ENCODE measurements around the gene NANOS1.

NANOS1 gene

DNA sequence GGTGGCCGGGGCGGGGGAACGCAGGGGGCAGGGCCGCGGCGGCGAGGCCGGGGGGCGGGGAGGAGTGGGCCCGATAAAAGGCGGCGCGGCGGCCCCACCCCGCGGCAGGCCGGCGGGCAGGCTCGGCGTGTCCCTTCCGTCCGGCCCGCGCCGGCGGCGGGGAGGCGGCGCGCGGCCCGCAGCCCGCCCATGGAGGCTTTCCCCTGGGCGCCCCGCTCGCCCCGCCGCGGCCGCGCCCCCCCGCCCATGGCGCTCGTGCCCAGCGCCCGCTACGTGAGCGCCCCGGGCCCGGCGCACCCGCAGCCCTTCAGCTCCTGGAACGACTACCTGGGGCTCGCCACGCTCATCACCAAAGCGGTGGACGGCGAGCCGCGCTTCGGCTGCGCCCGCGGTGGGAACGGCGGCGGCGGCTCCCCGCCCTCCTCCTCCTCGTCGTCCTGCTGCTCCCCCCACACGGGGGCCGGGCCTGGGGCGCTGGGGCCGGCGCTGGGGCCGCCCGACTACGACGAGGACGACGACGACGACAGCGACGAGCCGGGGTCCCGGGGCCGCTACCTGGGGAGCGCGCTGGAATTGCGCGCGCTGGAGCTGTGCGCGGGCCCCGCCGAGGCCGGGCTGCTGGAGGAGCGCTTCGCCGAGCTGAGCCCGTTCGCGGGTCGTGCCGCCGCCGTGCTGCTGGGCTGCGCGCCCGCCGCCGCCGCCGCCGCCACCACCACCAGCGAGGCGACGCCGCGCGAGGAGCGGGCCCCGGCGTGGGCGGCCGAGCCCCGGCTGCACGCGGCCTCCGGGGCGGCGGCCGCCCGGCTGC, at the start of gene NANOS1:
Gene NANOS1 (plus strand): TSS at position 102 of the 808 bp plus-strand sequence. CDS start 88 bp downstream, at position 190.
- peak; percentile 22 for DNase-seq

- no peak for DNase-seq
Measured at GRCh38 chr10:118980135-118980865, 49.2 kb upstream of the NANOS1 start.

- no peak for DNase-seq
Measured at GRCh38 chr10:118980870-118981269, 48.6 kb upstream of the NANOS1 start.

DNA sequence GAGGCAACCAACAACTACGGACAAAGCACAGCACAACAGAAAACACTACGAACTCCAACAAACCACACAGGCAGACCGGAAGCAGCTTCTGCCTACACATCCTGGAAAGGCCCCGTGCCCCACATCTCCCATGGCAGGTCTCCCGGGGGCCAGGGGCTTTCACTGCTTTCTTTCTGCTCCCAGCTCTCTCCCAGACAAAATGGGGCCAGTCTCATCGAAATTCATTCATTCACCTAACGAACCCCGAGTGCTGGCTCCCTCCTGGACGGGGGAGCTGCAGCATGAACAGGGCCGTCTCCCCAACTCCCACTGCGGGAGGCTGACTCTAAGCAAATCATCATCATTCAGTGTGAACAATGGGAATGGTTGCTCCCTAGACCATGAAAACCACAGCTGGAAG, 47.6 kb upstream of the NANOS1 start:
- DNase-seq: no peak

DNA sequence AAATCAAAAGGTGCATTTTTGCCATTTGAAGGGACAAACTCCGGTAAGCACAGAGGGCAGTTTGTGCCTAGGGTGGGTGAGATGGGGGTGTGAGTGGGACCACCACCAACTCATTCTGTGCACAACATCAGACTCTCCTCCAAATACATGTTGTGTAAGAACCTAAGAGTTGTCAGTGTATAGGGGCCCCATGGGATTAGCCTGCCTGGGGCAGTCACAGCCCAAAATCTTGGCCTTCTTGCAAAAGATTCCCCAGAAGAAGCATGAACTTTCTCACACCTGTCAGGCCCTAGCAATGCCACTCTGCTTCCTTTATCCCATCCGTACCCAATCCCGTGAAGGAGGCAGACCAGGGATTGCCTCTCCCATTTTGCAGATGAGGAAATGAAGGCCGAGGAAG, 47.1 kb upstream of the NANOS1 start:
- no peak for DNase-seq

DNA sequence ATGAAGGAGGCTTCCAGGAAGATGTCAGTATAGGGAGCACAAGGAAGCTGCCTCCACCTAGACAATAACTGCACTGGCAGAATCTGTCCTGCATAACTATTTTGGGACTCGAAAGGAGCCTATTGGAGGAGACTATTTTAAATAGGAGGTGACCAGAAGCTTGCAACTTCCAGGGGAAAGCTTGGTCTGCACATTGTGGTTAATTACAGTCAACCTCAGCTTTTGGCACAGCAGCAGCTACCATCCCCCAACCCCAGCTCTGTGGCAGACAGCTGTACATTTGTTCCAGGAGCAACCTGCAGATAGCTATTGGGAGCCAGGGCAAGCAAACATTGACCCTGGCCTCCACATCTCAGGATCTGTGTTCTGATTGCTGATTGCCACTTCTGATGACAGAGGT, 46.3 kb upstream of the NANOS1 start:
- DNase-seq: peak; percentile 14

DNA sequence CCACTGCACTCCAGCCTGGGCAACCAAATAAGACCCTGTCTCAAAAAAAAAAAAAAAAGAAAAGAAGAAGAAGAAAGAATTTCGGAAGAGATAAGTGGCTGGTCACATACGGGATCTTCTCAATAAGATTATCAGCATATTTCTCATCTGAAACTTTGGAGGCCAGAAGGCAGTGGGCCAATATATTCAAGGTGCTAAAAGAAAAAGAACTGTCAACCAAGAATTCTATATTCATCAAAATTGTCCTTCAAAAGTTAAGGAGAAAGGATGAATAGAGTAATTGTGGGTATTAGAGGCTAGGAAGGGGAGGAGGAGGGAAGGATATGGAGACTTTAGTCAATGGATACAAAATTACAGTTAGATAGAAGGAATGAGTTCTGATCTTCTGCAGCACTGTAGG, 43.9 kb upstream of the NANOS1 start:
- DNase-seq: no peak

- DNase-seq: no peak
Measured at GRCh38 chr10:118986815-118987790, 42.4 kb upstream of the NANOS1 start.

DNA sequence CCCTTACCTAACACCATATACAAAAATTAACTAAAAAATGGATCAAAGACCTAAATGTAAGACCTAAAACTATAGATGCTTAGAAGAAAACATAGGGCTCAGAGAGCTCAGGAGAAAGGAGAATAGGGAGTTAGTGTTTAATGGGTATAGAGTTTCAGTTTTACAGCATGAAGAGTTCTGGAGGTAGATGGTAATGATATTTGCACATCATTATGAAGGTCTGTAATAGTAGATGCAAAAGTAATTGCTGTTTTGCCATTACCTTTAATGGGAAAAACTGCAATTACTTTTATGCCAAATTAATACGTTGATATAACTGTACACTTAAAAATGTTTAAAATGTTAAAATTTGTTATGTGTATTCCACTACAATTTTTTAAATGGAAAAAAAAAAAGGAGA, 39.2 kb upstream of the NANOS1 start:
- DNase-seq: no peak

GRCh38 chr10:118992496-118992895, 37.0 kb upstream of the NANOS1 start:
- no peak for DNase-seq

DNA sequence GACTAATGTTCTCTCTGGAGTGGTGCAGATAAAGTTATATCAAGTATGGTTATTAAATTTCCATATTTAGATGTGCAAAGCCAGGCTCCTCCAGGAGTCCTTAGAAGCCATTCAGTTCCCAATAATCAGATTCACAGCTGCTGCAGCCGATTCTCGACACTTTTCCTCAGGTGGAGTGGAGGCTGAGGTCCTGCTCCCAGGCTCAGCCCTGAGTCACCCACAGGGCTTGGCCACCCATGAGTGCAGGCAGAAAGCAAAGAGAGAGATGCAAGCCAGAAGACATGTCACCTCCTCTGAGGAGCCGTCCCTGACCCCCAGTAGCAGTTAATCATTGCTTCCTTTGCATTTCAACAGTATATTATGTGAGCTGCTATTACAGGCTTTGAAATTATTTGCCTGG, 36.3 kb upstream of the NANOS1 start:
- DNase-seq: no peak

GRCh38 chr10:118994321-118994720, 35.2 kb upstream of the NANOS1 start:
- no peak for DNase-seq

- no peak for DNase-seq
Measured at GRCh38 chr10:118995739-118996138, 33.8 kb upstream of the NANOS1 start.

GRCh38 chr10:118997379-118997778, 32.1 kb upstream of the NANOS1 start:
- no peak for DNase-seq

DNA sequence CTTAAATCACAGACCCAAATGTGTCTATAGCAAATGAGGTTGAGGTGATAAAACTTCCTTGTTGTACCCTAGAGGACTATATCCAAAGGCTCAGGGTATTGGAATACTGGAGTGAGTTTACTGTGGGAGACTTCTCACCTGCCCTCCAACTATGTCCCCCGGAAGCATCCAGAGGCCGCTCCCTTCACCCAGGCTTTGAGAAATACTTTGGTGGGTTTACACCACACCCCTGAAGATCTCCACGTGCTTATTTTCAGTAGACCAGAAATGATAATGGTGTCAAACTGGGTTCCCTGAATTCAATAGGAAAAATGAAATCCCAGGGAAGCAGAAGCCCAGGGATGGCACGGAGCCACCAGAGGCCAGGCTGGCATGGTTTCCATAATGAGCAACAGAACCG, 31.3 kb upstream of the NANOS1 start:
- DNase-seq: no peak

DNA sequence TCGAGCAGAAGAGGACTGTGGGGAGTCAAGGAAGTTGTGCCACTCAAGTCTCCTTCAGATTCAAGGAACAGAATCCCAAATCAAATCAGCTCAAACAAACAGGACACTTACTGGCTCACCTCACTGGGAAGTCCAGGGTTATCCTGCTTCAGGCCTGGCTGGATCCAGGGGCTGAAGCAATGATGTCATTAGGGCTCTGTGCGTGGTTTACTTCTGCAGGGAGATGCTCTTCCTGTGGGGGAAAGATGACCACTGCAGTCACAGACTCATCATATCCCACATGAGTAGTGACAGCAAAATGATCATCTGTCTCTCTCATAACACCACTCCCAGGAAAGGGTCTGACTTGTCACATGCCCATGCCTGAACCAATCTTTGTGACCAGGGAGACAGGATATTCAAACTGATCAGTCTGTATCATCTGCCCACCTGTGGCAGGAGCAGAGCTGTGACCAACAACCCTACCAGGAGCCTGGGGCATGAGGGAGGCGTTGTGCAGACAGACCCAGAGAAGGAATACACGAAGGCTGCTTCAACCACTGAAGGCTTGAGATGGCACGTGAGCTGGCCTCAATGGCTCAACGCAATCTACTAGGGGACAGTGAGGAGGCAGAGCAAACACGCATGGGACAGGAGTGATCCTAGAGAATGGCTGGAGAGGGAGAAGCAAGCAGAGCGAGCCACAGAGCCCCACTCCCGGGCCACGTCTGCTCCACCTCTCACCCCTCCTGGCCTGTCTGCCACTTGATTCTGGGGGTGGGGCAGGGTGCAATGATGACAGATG, 27.6 kb upstream of the NANOS1 start:
- no peak for DNase-seq

DNA sequence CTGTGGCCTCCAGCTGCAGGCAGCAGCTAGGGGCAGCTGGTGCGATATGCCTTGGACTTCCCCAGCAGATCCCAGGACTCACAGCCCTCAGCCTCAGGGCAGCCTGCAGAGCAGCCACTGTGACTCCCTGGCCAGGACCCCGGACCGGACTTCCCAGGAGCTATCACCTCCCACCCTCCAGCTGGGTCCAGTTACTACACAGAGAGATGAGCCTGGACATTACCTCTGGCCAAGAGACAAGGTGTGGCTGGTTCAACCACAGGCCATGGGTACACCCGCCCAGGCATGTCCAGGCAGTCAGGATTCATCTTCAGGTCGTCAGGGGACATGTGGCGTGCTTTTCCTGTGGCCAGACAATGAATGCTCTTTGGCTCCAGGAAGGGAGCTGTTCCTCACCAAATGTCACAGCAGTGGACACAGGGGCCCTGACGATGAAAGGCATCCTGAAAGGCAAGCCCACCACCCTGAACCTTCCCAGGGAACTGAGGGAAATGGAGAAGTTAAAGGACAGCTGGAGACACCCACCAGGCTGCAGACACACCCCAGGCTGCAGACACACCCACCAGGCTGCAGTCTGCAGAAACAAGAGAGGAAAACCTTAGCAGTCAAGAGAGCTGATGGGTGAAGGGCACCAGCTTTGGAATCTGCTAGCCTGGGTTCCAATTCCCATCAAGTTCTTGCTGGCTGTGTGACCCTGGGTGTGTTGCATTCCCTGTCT, 25.8 kb upstream of the NANOS1 start:
- DNase-seq: no peak

GRCh38 chr10:119005362-119006043, 24.0 kb upstream of the NANOS1 start:
- DNase-seq: no peak

- no peak for DNase-seq
Measured at GRCh38 chr10:119006451-119007210, 22.9 kb upstream of the NANOS1 start.

DNA sequence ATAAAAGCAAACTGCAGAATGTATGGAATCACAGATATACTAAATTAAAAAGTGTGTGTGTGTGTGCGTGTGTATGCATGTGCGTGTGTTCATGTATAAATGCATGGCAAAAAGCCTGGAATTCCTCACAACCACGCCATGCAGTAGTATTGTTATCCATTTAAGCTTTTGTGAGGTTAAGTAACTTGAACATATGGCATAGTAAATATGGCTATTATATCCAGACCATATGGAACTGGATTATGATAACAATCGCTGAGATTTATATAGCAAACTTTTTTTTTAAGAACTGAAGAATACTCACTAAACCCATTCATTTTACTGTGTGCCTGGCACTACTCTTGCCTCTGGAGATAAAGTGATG, 22.3 kb upstream of the NANOS1 start:
- DNase-seq: no peak

DNA sequence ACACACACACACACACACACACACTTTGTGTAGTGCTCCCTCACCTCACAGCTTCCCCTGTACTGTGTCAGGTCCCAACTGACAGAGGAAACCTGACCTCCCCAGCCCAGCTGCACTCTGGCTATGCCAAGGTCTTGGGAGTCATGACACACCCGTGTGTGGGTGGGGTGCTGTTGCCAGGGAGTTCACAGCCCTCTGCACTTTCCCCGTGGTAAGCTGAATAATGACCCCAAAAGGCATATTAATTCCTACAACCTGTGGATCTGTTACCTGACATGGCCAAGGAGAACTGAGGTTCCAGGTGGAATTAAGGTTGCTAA, 8.9 kb upstream of the NANOS1 start:
- DNase-seq: no peak

Data from NCI-H345 (cell line).